Anterior cingulate cortex (tissue), 58 donors: ENCODE results near the gene ACVRL1.
A peak's percentile ranks its signal among the peaks of the same experiment; 100 is the strongest.

Experiments
- DNase-seq, 58 donors: peaks; one replicate each; lab custom pipeline; 2025; lab: John Stamatoyannopoulos, UW

Gene ACVRL1

GRCh38 chr12:51932218-51933076 is 25.1 kb downstream of the ACVRL1 start:
- no peak for DNase-seq

GRCh38 chr12:51934080-51934479 is 26.8 kb downstream of the ACVRL1 start:
- DNase-seq = no peak

DNA sequence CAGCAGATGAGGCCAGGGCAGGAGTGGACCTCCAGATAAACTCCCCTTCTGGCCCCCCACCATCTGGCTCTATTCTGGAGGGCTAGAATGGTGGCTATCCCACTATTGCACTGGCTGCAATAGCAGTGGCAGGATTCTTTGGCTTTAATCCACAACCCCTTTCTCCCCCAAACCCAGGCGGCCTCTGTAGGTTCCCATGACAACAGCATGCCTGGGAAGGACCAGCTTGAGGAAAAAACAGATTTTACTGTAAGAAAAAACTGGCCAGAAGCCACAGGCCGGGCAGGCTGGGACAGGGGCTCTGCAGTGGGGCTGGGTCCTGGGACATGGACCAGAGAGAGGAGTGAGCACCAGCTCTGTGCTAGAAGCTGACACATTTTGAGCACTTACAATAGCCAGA is 30.6 kb downstream of the ACVRL1 start:
- no peak for DNase-seq

GRCh38 chr12:51938726-51939125 is 31.4 kb downstream of the ACVRL1 start:
- DNase-seq = peak in 1 of 58 donors; percentile 6

GRCh38 chr12:51941011-51941581 is 33.8 kb downstream of the ACVRL1 start:
- no peak for DNase-seq

DNA sequence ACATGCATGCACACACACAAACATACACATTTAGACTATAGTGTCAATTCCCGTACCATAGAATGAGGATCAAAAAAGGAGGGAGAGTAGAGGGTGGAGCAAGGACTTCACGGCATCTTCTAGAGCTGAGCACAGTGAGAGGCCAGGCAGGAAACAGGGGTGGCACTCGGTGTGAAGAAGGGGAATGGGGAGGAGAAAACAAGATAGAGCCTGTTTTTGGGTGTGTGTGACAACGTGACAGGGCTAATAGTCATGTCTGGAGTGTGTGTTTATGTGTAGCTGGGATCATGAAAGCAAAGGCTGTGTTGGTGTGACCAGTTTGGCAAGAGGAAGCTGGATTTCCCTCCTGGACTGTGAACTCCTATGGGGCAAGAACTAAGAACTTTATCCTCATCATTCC is 34.3 kb downstream of the ACVRL1 start:
- no peak for DNase-seq

GRCh38 chr12:51942056-51942455 is 34.8 kb downstream of the ACVRL1 start:
- no peak for DNase-seq

DNA sequence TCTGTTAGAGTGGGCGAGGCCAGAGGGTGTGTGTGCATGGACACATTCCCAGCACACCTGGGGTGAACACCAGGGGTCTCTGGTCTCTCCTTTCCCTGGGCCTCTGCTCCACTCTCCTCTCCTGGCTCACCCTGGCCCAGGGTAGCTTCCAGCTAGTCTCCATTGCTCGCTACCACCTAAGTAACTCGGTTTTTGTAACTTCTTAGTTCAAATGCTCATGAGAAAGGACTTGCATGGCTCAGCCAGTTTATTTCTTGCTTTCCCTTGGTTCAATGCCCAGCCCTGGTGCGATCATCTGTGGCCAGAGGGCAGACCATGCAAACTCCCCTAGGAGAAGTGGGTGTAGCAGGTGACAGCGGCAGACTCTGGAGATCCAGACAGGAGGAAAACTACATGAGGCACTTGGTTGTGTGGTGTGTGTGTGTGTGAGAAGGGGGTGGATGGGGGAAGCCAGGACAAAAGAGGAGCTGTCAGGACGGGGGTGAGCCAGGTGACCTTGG is 35.2 kb downstream of the ACVRL1 start:
- no peak for DNase-seq

- DNase-seq = no peak
Observed at GRCh38 chr12:51943346-51943745, 36.0 kb downstream of the ACVRL1 start.

GRCh38 chr12:51944608-51945233 is 37.4 kb downstream of the ACVRL1 start:
- DNase-seq = no peak

DNA sequence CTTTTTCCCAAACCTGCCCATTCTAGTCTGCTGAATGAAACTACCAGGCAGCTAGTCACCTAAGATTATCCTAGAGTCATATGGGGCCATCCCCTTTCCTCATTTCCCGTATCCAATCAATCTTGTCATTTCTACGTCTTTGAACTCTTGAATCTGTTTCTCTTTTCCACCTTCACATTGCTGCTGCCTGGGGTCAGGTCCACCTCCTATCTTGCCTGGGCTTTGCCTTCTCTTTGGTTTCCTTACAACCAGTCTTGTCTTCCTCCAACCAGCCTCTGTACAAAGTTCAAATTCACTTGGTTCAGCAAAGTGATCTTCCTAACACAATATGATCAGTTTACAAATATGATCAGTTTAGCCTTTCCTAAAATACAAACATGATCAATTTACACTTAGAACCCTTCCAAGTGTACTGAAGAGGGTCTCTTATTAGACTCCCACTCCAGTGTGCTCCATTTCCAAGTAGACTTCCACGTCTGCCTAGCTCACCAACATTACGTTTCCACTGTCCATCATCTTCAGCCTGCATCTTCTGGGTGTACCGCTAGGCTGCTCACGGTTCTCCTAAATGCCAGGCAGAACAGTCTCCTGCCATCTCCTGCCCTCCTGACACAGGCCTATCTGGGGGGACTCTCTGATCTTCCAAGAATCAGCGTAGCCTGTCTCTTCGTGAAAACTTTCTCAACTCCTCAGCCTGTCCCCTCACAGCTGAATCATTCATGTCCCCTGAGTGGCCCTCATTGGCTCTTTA is 40.1 kb downstream of the ACVRL1 start:
- DNase-seq = no peak

DNA sequence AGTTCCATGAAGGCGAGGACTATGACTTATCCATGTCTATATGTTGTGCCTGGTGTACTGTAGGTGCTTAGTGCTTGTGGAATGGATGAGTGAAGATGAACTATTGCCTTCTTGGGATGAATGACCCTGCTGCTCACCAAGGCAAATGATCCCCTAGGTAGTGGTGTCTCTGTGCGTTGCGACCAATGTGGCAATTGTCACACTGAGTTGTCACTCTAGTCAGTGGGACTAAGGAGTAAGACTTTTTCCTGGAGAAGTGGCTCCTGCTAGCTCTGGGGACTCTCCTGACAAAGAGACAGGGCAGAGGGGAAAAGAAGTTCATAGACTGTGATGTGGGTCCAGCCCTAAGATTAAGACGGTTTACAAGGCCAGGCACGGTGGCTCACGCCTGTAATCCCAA is 40.8 kb downstream of the ACVRL1 start:
- DNase-seq = no peak

- DNase-seq = no peak
Observed at GRCh38 chr12:51949342-51950030, 42.2 kb downstream of the ACVRL1 start.

DNA sequence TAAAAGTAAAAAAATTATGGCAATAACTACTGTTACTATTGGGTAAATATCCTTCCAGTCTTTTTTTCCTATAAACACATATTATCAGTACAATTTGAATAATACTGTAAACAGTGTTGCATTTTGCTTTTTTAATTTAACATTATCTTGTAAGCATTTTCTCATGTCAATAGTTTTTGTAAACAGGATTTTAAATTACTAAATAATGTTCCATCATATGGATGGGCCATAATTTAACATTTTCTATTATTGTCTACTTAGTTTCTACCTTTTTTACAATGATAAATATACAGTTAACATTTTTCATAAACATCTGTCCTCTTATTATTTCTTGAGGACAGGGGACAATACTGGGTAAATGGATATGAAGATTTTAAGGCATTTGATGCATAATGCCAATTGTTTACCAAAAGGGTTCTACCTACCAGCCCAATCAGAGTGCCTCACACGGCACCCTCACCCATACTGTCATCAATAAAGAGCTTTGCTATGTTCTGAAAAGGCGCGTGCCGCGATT is 43.4 kb downstream of the ACVRL1 start:
- DNase-seq = no peak

- DNase-seq = peak; percentile 28 to 94 (median 78)
Observed at GRCh38 chr12:51951199-51951842, 44.0 kb downstream of the ACVRL1 start, which contains the start of gene ACVR1B. Gene ACVR1B, plus strand, starts transcription at chr12:51951699. Its CDS starts 45 bp downstream, at chr12:51951744.

- peak in 2 of 58 donors; percentile 18 to 27 for DNase-seq
Observed at GRCh38 chr12:51951843-51952722, 44.8 kb downstream of the ACVRL1 start.

- no peak for DNase-seq
Observed at GRCh38 chr12:51953089-51953488, 45.8 kb downstream of the ACVRL1 start.

DNA sequence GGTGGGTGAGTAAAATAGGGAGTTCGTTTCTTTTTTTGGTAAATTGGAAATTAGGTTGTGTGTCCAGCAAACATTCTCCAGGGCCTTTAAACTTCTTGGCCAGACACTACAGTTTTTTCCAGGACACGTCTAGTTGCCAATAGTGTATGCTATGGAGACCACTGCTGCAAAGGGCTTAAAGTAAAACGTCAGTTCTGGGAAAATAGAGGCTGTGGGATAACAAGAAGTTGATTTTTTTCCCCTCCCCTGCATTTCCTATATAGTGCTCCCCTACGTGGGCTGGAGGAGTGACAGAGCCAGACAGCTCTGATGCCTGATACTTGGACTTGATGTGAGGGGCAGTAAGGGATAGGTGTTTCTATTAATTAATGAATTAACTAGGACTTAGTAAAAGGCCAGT is 46.6 kb downstream of the ACVRL1 start:
- no peak for DNase-seq
